CD4-positive, alpha-beta T cell (primary cell): ENCODE results near the gene XYLT2. TPM values are rescaled to one million over a fixed set of nuclear protein-coding genes. Genes with fewer than 3 reads are reported as not detected.
"Not testable (repeated sequence)": the region's sequence is repeated elsewhere in the genome, so short reads cannot be mapped to it uniquely, and the experiment has no call there.

ENCODE experiments used
- ATAC-seq: fragments of 200-7000 bp; cut with Tn5 transposase; one replicate; pipeline ENCODE4 v1.10.0; 2022; ENCODE audit warnings: mild to moderate bottlenecking; ENCODE audit not compliant: poor library complexity
- CTCF ChIA-PET: fragments of 350-600 bp; sonication (Branson Sonifier 250); formaldehyde crosslinking; loops from one replicate; lab custom pipeline; 2021; ENCODE audit warnings: antibody characterized with exemption, inconsistent platforms; lab: Charles Lee
- POLR2A ChIA-PET: fragments of 350-600 bp; sonication (Branson Sonifier 250); formaldehyde crosslinking; loops from one replicate; lab custom pipeline; 2021; ENCODE audit warnings: antibody characterized with exemption, inconsistent platforms; lab: Charles Lee
- DNase-seq, 14 experiments: peaks; one replicate each; pipeline ENCODE4 v3.0.0-alpha.2; 2013 to 2020; ENCODE audit warnings: mixed read lengths in 2 of 14
- H3K27ac ChIP-seq, 2 donors: one replicate each; pipeline versions ENCODE4 v1.5.1 to v1.7.0; 2013; ENCODE audit warnings: low read length in 2 of 2, low read depth in 1 of 2, mild to moderate bottlenecking in 1 of 2
- H3K27me3 ChIP-seq, 2 experiments: 1 replicate in 1 of 2; 2 replicates in 1 of 2; pipeline versions ENCODE4 v1.6.1 to v1.7.0; 2013; ENCODE audit warnings: low read length in 2 of 2, control low read depth in 1 of 2, mild to moderate bottlenecking in 1 of 2, moderate library complexity in 1 of 2; ENCODE audit not compliant: insufficient read depth in 2 of 2, control insufficient read depth in 1 of 2
- H3K36me3 ChIP-seq: one replicate; pipeline ENCODE4 v1.6.1; 2013; ENCODE audit warnings: low read length, control low read depth; ENCODE audit not compliant: insufficient read depth
- H3K4me1 ChIP-seq: one replicate; pipeline ENCODE4 v1.6.1; 2013; ENCODE audit warnings: low read length, control low read depth; ENCODE audit not compliant: insufficient read depth
- H3K4me3 ChIP-seq: one replicate; pipeline ENCODE4 v1.5.1; 2013; ENCODE audit warnings: mild to moderate bottlenecking, low read length, moderate library complexity
- H3K9me3 ChIP-seq, 2 experiments: 1 replicate in 1 of 2; 2 replicates in 1 of 2; pipeline versions ENCODE4 v1.6.1 to v1.7.0; 2013; ENCODE audit warnings: low read length in 2 of 2, mild to moderate bottlenecking in 2 of 2, control low read depth in 1 of 2, moderate library complexity in 1 of 2; ENCODE audit not compliant: control insufficient read depth in 1 of 2, insufficient read depth in 1 of 2
- H3K27ac Mint-ChIP-seq: one replicate; pipeline ENCODE4 v1.8.0; 2020; ENCODE audit warnings: mixed read lengths
- H3K27me3 Mint-ChIP-seq: one replicate; pipeline ENCODE4 v1.8.0; 2021; ENCODE audit warnings: mixed read lengths
- H3K36me3 Mint-ChIP-seq: one replicate; pipeline ENCODE4 v1.8.0; 2021; ENCODE audit warnings: low read depth, mixed read lengths
- H3K4me1 Mint-ChIP-seq: one replicate; pipeline ENCODE4 v1.8.0; 2021; ENCODE audit warnings: low read depth, mixed read lengths
- H3K4me3 Mint-ChIP-seq: one replicate; pipeline ENCODE4 v1.8.0; 2020; ENCODE audit warnings: mild to moderate bottlenecking, mixed read lengths
- H3K9me3 Mint-ChIP-seq: one replicate; pipeline ENCODE4 v1.8.0; 2020; ENCODE audit warnings: mixed read lengths
- CTCF ChIP-seq: fragments of 200-600 bp; IDR thresholded peaks from one replicate; pipeline ENCODE4 v1.8.0; 2022; ENCODE audit warnings: antibody characterized with exemption, mild to moderate bottlenecking
- intact Hi-C, 2 experiments: fragments of 100-400 bp; cut with DNase I in 1 of 2; cut with micrococcal nuclease in 1 of 2; formaldehyde crosslinking; loops; one replicate each; pipeline versions ENCODE4 v1.15.1 to v1.9.0; 2023 to 2025; cut with DNase I, micrococcal nuclease
- total RNA-seq, 174 experiments: library from RNA in 2 of 174; stranded (reverse) in 2 of 174; gene quantifications; one replicate each; pipeline ENCODE4 v1.2.3 and lab custom pipeline; 2021 to 2026

XYLT2 gene
- total RNA-seq, 2 experiments from 2014 or later, result 11.0 to 12.2 TPM

DNA sequence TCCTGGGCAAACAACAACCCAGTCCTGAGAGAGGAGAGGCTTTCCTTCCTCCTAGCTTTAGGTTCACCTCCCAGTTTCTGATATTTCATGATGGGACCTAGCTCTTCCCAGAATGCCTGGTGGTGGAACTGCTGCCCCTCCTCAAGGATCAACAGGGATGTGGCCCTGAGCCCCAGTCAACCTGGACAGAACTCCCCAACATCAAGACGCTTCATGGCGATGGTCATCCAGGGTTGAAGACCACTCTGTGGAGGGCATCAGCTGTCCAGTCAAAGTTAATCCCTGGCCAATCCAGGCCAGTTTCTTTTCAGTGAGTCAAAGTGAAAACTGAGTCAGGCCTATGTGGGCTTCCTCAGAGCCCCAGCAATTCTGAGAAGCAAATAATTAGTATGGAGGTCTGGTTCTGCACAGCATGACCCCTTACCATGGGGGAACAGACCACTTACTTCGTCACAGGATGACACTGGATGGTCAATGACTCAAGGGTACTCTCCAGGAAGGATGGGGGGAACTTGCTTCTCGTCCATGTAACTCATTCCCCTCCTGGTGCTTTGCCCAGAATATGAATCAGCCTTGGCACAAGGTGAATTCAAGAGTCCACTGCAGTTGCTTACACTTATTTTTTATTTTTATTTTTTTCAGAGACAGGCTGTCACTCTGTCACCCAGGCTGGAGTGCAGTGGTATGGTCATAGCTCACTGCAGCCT lies 14.7 kb upstream of the XYLT2 start:
- Histone ChIP-seq H3K9me3 (no peaks in the 10 kb centered on the region), H3K36me3 (no peaks in the 10 kb centered on the region), H3K4me3 (no peak overlapping the region), H3K4me1 (no peaks in the 10 kb centered on the region), H3K27ac (no peak overlapping the region), H3K27me3 (peaks cover 0 to 3% of the 10 kb centered on the region in 2 experiments)
- H3K9me3 Mint-ChIP-seq, result no peaks in the 10 kb centered on the region
- no peaks in the 10 kb centered on the region for H3K36me3 Mint-ChIP-seq
- ChIA-PET POLR2A (no interaction called here), CTCF (no interaction called here)
- ATAC-seq, result no peak
- H3K4me1 Mint-ChIP-seq, result peaks cover 12% of the 10 kb centered on the region
- no peak overlapping the region for H3K4me3 Mint-ChIP-seq
- no peak for DNase-seq
- H3K27ac Mint-ChIP-seq, result no peak overlapping the region
- TF ChIP-seq CTCF, result no peak
- intact Hi-C loops, result no loop called here
- H3K27me3 Mint-ChIP-seq, result no peaks in the 10 kb centered on the region

DNA sequence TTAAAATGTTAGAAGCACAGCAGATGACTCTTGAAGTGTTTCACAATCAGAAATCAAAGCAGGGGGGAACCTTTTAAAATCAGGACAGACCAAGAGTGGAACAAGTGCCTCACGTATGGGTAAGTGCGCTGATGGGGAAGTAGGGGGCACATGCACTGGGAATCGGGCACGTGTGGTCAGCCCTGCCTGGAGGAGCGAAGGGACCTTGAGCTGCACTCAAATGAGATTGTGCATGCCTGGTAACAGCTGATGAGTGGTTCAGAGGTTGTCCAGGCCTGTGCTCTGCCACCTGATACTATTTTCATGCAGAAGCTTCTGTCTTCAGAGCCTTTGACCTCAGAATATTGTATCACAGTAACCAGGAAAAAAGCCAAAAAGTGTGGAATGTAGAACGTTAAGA lies 13.7 kb upstream of the XYLT2 start:
- Histone ChIP-seq H3K27ac (no peak overlapping the region), H3K4me3 (no peak overlapping the region), H3K9me3 (no peaks in the 10 kb centered on the region), H3K4me1 (no peaks in the 10 kb centered on the region), H3K27me3 (peaks cover 0 to 3% of the 10 kb centered on the region in 2 experiments), H3K36me3 (no peaks in the 10 kb centered on the region)
- TF ChIP-seq CTCF, result no peak
- H3K9me3 Mint-ChIP-seq, result no peaks in the 10 kb centered on the region
- intact Hi-C loops, result no loop called here
- DNase-seq (no peak), ATAC-seq (no peak)
- peaks cover 3% of the 10 kb centered on the region for H3K27me3 Mint-ChIP-seq
- no peaks in the 10 kb centered on the region for H3K36me3 Mint-ChIP-seq
- no peak overlapping the region for H3K4me3 Mint-ChIP-seq
- ChIA-PET POLR2A (no interaction called here), CTCF (no interaction called here)
- peaks cover 12% of the 10 kb centered on the region for H3K4me1 Mint-ChIP-seq
- H3K27ac Mint-ChIP-seq, result no peak overlapping the region

DNA sequence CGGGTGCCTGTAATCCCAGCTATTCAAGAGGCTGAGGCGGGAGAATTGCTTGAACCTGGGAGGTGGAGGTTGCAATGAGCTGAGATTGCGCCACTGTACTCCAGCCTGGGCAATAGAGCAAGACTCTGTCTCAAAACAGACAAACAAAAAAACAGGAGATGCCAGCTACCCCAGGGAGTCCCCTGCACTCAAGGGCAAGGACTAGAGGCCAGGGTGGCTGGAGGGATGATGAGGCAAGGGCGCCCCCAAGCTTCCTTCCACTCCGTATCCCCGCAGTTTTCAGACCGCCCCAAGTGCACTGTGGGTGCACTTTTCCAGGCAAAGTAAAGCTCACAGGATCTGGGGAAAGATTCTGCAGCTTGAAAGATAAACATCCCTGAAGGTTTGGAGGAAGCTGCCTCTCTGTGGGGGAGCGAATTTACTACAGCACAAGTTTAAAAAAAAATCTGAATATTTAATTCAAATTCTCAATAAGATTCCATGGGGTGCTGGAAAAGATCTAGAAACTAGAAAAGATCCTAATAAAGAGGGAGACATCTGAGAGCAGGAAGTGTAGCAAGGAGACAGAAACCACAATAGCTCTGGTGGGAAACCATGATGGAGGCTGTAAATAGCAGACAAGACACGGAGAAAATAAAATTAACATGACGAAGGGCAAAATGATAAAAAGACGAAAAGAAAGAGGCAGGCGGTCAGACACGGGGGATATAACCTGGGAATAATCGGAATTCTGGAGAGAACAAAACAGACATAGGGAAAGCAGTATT lies 12.5 kb upstream of the XYLT2 start:
- ATAC-seq, intact Hi-C loops, POLR2A ChIA-PET, H3K9me3 ChIP-seq, H3K27me3 Mint-ChIP-seq, H3K27ac Mint-ChIP-seq, DNase-seq, H3K36me3 ChIP-seq, H3K27me3 ChIP-seq, H3K4me3 ChIP-seq, H3K9me3 Mint-ChIP-seq, CTCF ChIA-PET, H3K4me1 ChIP-seq, H3K36me3 Mint-ChIP-seq, H3K27ac ChIP-seq, H3K4me3 Mint-ChIP-seq: not testable (repeated sequence)
- H3K4me1 Mint-ChIP-seq, result peaks cover 12% of the 10 kb centered on the region
